Liver (tissue), 3 donors: ENCODE results near the gene GSTM1.

Experiments used
- CTCF ChIP-seq: fragments of 150-350 bp; IDR thresholded peaks from 2 replicates; pipeline ENCODE4 v1.5.1; 2017; ENCODE audit warnings: improper control_type of control experiment, low read depth, low read length; ENCODE audit not compliant: missing input control
- EGR1 ChIP-seq, 2 donors: IDR thresholded peaks; 2 replicates each; pipeline ENCODE4 v1.6.1; 2016 to 2018; ENCODE audit warnings: antibody characterized with exemption in 2 of 2, low read depth in 2 of 2
- FOXA1 ChIP-seq: IDR thresholded peaks from 2 replicates; pipeline ENCODE4 v1.6.1; 2016; ENCODE audit warnings: antibody characterized with exemption
- GABPA ChIP-seq, 2 donors: IDR thresholded peaks in 1 of 2; conservative IDR thresholded peaks in 1 of 2; 2 replicates each; pipeline ENCODE4 v1.6.1; 2016; ENCODE audit warnings: antibody characterized with exemption in 2 of 2, mild to moderate bottlenecking in 1 of 2, moderate library complexity in 1 of 2
- JUND ChIP-seq, 2 donors: IDR thresholded peaks; 2 replicates each; pipeline ENCODE4 v1.6.1; 2016; ENCODE audit warnings: antibody characterized with exemption in 2 of 2
- REST ChIP-seq: IDR thresholded peaks from 2 replicates; pipeline ENCODE4 v1.6.1; 2016; ENCODE audit warnings: antibody characterized with exemption, mild to moderate bottlenecking
- YY1 ChIP-seq: IDR thresholded peaks from 2 replicates; pipeline ENCODE4 v1.6.1; 2016; ENCODE audit warnings: antibody characterized with exemption, mild to moderate bottlenecking
- TF ChIP-seq, protein P1 (sequence below): IDR thresholded peaks from 2 replicates; pipeline ENCODE4 v1.6.1; 2016; ENCODE audit warnings: antibody characterized with exemption
- donor health status: healthy.
- donor health status: healthy.

DNA sequence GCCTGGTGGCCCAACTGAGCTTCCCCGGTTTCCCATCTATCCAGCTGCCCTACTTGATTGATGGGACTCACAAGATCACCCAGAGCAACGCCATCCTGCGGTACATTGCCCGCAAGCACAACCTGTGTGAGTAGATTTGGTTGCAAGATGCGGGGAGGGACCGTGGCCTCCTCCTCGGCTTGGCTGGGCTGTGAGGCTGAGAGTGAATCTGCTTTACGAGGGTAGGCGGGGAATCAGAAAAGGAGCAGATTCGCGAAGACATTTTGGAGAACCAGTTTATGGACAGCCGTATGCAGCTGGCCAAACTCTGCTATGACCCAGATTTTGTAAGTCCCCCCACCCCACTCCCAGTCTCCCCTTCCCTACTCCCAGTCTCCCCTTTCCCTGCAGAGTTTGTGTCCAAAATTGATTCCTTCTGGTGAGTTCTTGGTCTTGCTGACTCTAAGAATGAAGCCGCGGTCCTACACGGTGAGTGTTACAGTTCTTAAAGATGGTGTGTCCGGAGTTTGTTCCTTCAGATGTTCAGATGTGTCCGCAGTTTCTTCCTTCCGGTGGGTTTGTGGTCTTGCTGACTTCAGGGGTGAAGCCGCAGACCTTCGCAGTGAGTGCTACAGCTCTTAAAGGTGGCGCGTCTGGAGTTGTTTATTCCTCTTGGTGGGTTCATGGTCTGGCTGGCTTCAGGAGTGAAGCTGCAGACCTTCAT is 18.2 kb upstream of the GSTM1 start:
- TF ChIP-seq CTCF (no peak), EGR1 (IDR thresholded peaks at IDR 0.05; ENCODE audit: low read depth in 2 of 2) (no peak), REST (no peak), YY1 (no peak), GABPA (IDR thresholded peaks at IDR 0.05 in 1 of 2, conservative IDR thresholded peaks at IDR 0.05 in 1 of 2) (no peak), JUND (IDR thresholded peaks at IDR 0.05) (no peak), FOXA1 (no peak)
- TF ChIP-seq, protein P1, sequence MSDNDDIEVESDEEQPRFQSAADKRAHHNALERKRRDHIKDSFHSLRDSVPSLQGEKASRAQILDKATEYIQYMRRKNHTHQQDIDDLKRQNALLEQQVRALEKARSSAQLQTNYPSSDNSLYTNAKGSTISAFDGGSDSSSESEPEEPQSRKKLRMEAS: no peak
